ENCODE measurements around the gene VTI1A.

VTI1A gene

GRCh38 chr10:112471878-112472487, 25.0 kb downstream of the VTI1A start:
- no peak overlapping the region for H3K4me3 ChIP-seq (ENCODE audit: low read depth, low read length)
- peak; percentile 38 for TF ChIP-seq CTCF (IDR thresholded peaks at IDR 0.05; ENCODE audit: insufficient read depth, low read length, missing control alignments)
- POLR2A ChIA-PET: no interaction called here
- no peak for DNase-seq (ENCODE audit: low read depth, low spot score)
- CTCF ChIA-PET: interaction anchor here (0.6 to 8.4 kb wide), 52 partner anchors 9 to 1609 kb away, joined by 3 to 128 read pairs (median 4); partner anchors contain the start of genes VTI1A and ZDHHC6

GRCh38 chr10:112475575-112476218, 28.7 kb downstream of the VTI1A start:
- no peak overlapping the region for H3K4me3 ChIP-seq (ENCODE audit: low read depth, low read length)
- DNase-seq (ENCODE audit: low read depth, low spot score): no peak
- TF ChIP-seq CTCF (IDR thresholded peaks at IDR 0.05; ENCODE audit: insufficient read depth, low read length, missing control alignments): peak; percentile 21
- CTCF ChIA-PET: interaction anchor here (0.7 to 8.4 kb wide), 26 partner anchors 9 to 1140 kb away, joined by 3 to 128 read pairs (median 5); no protein-coding TSS in a partner anchor
- POLR2A ChIA-PET: interaction anchor here (0.6 kb wide), 1 partner anchor 162 kb away, joined by 3 read pairs; no protein-coding TSS in a partner anchor

DNA sequence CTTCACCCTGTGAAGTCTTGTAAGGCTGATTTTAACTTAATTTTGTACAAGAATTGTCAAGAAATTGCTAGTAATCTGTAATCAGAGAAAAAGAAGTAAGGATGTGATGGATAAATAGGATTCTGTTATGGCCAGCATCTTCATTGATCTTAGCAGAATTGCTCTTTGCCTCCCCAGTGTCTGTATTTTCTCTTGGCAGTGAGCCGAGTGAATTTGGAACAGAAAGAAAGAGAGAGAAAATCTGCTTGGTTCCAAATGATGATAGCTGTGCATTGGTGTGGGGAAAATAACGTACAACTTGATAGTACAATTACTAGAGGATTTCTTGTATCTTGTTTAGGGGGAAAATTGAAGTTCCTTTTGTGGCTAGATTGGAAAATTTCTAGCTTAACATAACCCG, 34.6 kb downstream of the VTI1A start:
- CTCF ChIA-PET: interaction anchor here (2.6 kb wide), 1 partner anchor 10 kb away, joined by 21 read pairs; no protein-coding TSS in a partner anchor
- no peak overlapping the region for H3K4me3 ChIP-seq (ENCODE audit: low read depth, low read length)
- no peak for DNase-seq (ENCODE audit: low read depth, low spot score)
- no peak for TF ChIP-seq CTCF (IDR thresholded peaks at IDR 0.05; ENCODE audit: insufficient read depth, low read length, missing control alignments)
- POLR2A ChIA-PET: no interaction called here

- H3K4me3 ChIP-seq (ENCODE audit: low read depth, low read length): no peak overlapping the region
- no peak for TF ChIP-seq CTCF (IDR thresholded peaks at IDR 0.05; ENCODE audit: insufficient read depth, low read length, missing control alignments)
- CTCF ChIA-PET: interaction anchor here (1.7 to 2.9 kb wide), 2 partner anchors 8 to 13 kb away, joined by 14 to 17 read pairs; no protein-coding TSS in a partner anchor
- no peak for DNase-seq (ENCODE audit: low read depth, low spot score)
- POLR2A ChIA-PET: no interaction called here
Measured at GRCh38 chr10:112484399-112484798, 37.4 kb downstream of the VTI1A start.

DNA sequence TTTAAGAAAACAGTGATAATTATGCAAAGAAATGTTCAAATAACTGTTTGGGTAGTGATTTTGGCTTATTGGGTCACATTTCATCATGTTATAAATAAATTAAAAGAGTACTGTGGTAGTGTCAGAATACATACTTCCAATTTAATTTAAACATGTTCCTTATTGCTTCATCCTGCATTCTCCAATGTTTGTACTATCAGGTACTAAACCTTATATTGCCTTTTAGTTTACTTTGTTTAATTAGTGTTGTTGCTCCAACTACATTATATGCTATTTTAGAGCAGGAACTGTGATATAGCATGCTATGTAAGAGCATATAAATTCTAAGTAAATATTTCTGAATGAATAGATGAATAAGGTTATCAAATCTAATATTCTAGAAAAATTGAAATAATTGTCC, 40.9 kb downstream of the VTI1A start:
- POLR2A ChIA-PET: no interaction called here
- CTCF ChIA-PET: interaction anchor here (1.8 kb wide), 1 partner anchor 16 kb away, joined by 9 read pairs; no protein-coding TSS in a partner anchor
- TF ChIP-seq CTCF (IDR thresholded peaks at IDR 0.05; ENCODE audit: insufficient read depth, low read length, missing control alignments): no peak
- no peak for DNase-seq (ENCODE audit: low read depth, low spot score)
- no peak overlapping the region for H3K4me3 ChIP-seq (ENCODE audit: low read depth, low read length)

DNA sequence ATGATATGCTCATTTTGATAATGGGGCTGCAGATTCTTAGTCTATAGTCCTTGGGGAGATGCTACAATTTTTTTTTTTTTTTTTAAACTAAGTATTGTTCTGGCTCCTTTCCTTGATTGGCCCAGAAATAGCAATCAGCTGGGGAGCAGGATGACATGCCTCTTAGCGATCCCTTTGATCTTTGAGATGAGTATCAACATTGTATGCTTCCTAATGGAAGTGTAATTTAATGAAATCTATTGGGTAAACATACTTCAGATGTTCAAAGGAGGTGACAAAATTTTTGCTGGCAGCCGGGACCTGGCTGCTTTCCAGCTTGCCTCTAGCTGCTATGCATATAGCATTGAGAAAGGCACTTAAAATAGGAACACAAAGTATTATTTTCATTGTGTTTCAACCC, 43.5 kb downstream of the VTI1A start:
- POLR2A ChIA-PET: no interaction called here

More for the DNA sequence above, 43.5 kb downstream of the VTI1A start:
- no peak for DNase-seq (ENCODE audit: low read depth, low spot score)
- no peak overlapping the region for H3K4me3 ChIP-seq (ENCODE audit: low read depth, low read length)
- CTCF ChIA-PET: interaction anchor here (1.2 to 2.1 kb wide), 2 partner anchors 16 to 18 kb away, joined by 4 to 11 read pairs; no protein-coding TSS in a partner anchor
- no peak for TF ChIP-seq CTCF (IDR thresholded peaks at IDR 0.05; ENCODE audit: insufficient read depth, low read length, missing control alignments)
